CD4-positive, alpha-beta T cell treated with Interleukin-15 for 1 hour (primary cell): ENCODE data around the gene PTPN3.

Experiments used
- DNase-seq: peaks from one replicate; pipeline ENCODE4 v3.0.0-alpha.2; 2020

The PTPN3 gene

GRCh38 chr9:109475526-109475925 lies 22.6 kb downstream of the PTPN3 start:
- DNase-seq, result no peak

- DNase-seq, result no peak
These were observed 23.2 kb downstream of the PTPN3 start for GRCh38 chr9:109474944-109475343.

GRCh38 chr9:109474170-109474569 lies 23.9 kb downstream of the PTPN3 start:
- no peak for DNase-seq

- DNase-seq, result no peak
These were observed 24.8 kb downstream of the PTPN3 start for GRCh38 chr9:109473329-109473728.

- DNase-seq, result no peak
These were observed 26.4 kb downstream of the PTPN3 start for GRCh38 chr9:109471475-109472393.

- DNase-seq, result peak; percentile 46
These were observed 28.3 kb downstream of the PTPN3 start for GRCh38 chr9:109469646-109470358.

GRCh38 chr9:109468927-109469326 lies 29.2 kb downstream of the PTPN3 start:
- DNase-seq, result no peak

GRCh38 chr9:109467936-109468335 lies 30.2 kb downstream of the PTPN3 start:
- DNase-seq, result no peak

GRCh38 chr9:109466623-109467590 lies 31.2 kb downstream of the PTPN3 start:
- DNase-seq, result no peak

GRCh38 chr9:109463924-109464625 lies 34.0 kb downstream of the PTPN3 start:
- DNase-seq, result no peak

- DNase-seq, result no peak
These were observed 37.5 kb downstream of the PTPN3 start for GRCh38 chr9:109460576-109460975.

GRCh38 chr9:109459423-109459822 lies 38.7 kb downstream of the PTPN3 start:
- DNase-seq, result no peak

GRCh38 chr9:109458453-109459211 lies 39.5 kb downstream of the PTPN3 start:
- no peak for DNase-seq

- no peak for DNase-seq
These were observed 41.3 kb downstream of the PTPN3 start for GRCh38 chr9:109456811-109457210.

- no peak for DNase-seq
These were observed 42.2 kb downstream of the PTPN3 start for GRCh38 chr9:109455861-109456260.

- DNase-seq, result no peak
These were observed 42.7 kb downstream of the PTPN3 start for GRCh38 chr9:109455391-109455790.

- no peak for DNase-seq
These were observed 43.4 kb downstream of the PTPN3 start for GRCh38 chr9:109454601-109455155.

- no peak for DNase-seq
These were observed 44.1 kb downstream of the PTPN3 start for GRCh38 chr9:109454041-109454440.

- no peak for DNase-seq
These were observed 44.8 kb downstream of the PTPN3 start for GRCh38 chr9:109453210-109453842.

GRCh38 chr9:109452761-109453160 lies 45.3 kb downstream of the PTPN3 start:
- no peak for DNase-seq
